ENCODE measurements around the gene TINCR.
"Not testable (repeated sequence)": the region's sequence is repeated elsewhere in the genome, so short reads cannot be mapped to it uniquely, and the experiment has no call there.

TINCR gene

GRCh38 chr19:5567360-5567969 lies at the start of gene TINCR:
Gene TINCR, minus strand, starts transcription at chr19:5567953.
- no peak within 1 kb of the TSS for H3K27ac ChIP-seq
- TF ChIP-seq ZFX (IDR thresholded peaks at IDR 0.05; ENCODE audit: borderline replicate concordance) = no peak
- TF ChIP-seq, protein P1, sequence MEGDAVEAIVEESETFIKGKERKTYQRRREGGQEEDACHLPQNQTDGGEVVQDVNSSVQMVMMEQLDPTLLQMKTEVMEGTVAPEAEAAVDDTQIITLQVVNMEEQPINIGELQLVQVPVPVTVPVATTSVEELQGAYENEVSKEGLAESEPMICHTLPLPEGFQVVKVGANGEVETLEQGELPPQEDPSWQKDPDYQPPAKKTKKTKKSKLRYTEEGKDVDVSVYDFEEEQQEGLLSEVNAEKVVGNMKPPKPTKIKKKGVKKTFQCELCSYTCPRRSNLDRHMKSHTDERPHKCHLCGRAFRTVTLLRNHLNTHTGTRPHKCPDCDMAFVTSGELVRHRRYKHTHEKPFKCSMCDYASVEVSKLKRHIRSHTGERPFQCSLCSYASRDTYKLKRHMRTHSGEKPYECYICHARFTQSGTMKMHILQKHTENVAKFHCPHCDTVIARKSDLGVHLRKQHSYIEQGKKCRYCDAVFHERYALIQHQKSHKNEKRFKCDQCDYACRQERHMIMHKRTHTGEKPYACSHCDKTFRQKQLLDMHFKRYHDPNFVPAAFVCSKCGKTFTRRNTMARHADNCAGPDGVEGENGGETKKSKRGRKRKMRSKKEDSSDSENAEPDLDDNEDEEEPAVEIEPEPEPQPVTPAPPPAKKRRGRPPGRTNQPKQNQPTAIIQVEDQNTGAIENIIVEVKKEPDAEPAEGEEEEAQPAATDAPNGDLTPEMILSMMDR (IDR thresholded peaks at IDR 0.05) = peak; percentile 71

DNA sequence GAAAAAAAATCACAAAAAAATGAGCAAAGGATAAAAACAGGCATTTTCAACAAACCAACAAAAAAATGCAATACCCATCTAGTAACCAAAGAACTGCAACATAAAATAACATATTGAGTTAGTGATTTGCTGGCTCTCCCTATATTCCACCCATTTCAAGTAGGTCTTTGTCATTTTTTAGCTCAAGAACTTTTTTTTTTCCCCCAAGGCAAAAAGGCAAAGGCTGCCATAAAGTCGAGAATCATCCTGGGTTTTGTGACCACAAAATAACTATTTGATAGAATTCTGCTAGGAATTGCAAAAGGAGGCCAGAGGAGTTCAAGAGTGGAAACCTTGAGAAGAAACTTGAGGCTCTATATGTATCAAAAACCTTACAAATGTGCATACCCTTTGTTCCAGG lies 49.3 kb upstream of the TINCR start:
- H3K27ac ChIP-seq = no peak overlapping the region
- TF ChIP-seq, protein P1 (IDR thresholded peaks at IDR 0.05) = no peak
- no peak for TF ChIP-seq ZFX (IDR thresholded peaks at IDR 0.05; ENCODE audit: borderline replicate concordance)

DNA sequence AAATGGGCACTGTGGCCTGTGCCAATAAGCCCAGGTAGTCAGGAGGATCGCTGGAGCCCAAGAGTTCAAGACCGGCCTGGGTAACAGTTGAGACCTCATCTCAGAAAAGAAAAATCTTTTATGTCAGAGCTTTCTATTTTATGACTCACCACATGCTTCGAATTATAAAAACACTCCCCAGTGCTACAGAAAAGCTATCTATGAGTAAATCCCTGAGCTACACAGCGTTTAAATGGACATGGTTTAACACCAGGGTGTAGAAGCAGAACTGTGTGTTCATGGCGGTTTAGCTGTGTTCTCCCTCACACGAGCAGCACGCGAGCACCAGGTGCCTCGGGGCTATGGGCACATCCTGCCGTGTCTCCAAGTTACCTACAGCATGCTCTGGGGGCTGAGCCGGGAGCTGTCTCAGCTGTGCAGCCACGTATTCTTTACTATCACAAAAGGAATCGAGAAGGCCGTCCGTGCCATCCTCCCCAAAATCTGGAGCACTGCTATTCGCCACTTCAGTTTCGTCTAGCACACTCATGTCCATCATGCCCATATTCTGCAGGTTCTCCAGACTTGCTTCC lies 48.1 kb upstream of the TINCR start:
- H3K27ac ChIP-seq = no peak overlapping the region
- TF ChIP-seq, protein P1 (IDR thresholded peaks at IDR 0.05) = no peak
- no peak for TF ChIP-seq ZFX (IDR thresholded peaks at IDR 0.05; ENCODE audit: borderline replicate concordance)

DNA sequence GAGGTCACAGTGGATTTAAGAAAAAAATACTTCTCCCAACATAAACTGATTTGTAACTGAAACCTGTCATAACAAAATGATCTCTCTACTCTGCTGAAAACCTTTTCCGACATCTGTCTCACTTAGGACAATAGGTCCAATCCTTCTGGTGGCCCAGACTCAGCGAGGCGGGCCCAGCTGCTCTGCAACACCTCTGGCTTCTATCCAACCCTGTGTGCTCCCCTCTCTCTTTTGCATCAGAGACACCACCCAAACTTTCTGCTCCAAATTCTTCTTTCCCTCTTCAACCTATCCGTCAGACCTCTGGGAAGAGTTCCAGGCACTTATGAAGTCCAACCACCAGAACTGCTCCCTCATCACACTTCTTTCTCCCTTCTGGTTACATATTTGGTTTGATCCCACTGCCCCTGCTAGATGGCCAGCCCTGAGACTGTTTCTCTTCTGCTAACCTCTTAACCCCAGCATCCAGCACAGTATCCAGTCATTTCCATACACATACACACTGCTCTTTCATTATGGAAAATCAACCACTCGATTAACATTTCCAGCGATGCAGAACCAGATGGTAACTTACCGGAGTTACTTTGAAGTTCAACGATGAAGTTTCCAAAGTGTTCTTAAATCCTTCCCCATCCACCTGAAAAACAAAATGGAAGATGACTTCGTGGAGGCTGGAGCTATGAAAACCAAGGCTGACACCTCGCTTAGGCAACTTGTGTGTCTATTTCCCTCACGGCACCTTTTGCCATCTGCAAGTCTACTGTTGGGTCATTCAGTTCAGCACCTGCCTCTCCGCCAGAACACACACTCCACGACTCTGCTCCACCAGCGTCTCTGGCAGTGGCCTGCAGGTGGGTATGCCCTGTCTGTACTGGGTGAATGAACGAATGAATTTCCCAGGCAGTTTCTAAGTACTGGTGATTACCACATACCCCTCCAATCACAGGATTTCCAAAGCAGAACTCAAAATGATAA lies 45.4 kb upstream of the TINCR start:
- TF ChIP-seq ZFX (IDR thresholded peaks at IDR 0.05; ENCODE audit: borderline replicate concordance) = no peak
- TF ChIP-seq, protein P1 (IDR thresholded peaks at IDR 0.05) = no peak
- H3K27ac ChIP-seq = no peak overlapping the region

DNA sequence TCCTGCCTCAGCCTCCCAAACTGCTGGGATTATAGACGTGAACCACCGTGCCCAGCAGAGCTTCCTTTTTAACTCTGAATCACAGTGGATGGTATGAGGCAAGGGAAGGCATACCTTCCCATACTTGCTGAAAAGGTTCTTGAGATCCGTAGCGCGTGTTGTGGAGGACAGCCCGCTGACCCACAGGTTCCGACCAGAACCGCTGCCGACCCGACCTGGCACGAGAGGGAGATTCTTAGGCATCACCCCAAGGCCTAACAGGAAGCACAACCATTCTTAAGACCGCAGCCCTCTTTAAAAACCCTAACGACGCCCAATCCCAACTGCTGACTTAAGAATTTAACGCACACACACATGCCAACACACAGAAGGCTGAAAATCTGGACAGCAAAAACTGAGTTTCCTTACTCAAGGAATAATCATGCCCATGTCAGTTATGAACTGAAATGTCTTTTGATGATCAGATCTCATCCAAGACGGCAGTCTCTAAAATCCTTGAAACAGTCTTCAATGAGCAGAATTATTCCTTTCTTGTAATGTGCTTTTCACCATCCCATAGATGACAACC lies 42.2 kb upstream of the TINCR start:
- no peak overlapping the region for H3K27ac ChIP-seq
- no peak for TF ChIP-seq ZFX (IDR thresholded peaks at IDR 0.05; ENCODE audit: borderline replicate concordance)
- TF ChIP-seq, protein P1 (IDR thresholded peaks at IDR 0.05) = no peak

DNA sequence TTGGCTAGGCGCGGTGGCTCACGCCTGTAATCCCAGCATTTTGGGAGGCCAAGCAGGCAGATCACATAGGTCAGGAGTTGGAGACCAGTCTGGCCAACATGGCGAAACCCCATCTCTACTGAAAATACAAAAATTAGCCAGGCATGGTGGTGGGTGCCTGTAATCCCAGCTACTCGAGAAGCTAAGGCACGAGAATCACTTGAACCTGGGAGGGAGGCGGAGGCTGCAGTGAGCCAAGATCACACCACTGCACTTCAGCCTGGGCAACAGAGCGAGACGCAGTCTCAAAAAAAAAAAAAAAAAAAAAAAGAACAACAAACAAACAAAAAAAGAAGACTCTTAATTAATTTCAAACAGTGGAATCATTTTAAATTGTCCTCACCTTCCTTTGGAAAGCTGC lies 41.0 kb upstream of the TINCR start:
- H3K27ac ChIP-seq = not testable (repeated sequence)

GRCh38 chr19:5608291-5608690 lies 40.5 kb upstream of the TINCR start:
- no peak overlapping the region for H3K27ac ChIP-seq
- TF ChIP-seq ZFX (IDR thresholded peaks at IDR 0.05; ENCODE audit: borderline replicate concordance) = no peak
- TF ChIP-seq, protein P1 (IDR thresholded peaks at IDR 0.05) = no peak
